ENCODE data around the gene PRKCE. TPM values are rescaled to one million over a fixed set of nuclear protein-coding genes. Genes with fewer than 3 reads are reported as not detected.

Gene PRKCE
- total and polyA plus RNA-seq, 2 of the 8 experiments (the other 6 are each of a cell fraction or from before 2014, with no cell fraction given), result 0.54 to 2.1 TPM

- H3K56ac ChIP-seq (replicated peaks; ENCODE audit: insufficient read length, low read depth, low read length), result no peak overlapping the region
- no peak overlapping the region for H3K4me2 ChIP-seq (ENCODE audit: insufficient read depth in 1 of 2, low read depth in 2 of 2, low read length in 2 of 2)
- H3K27ac ChIP-seq (ENCODE audit: low read depth, low read length), result no peak overlapping the region
- FAIRE-seq (no peak), DNase-seq (ENCODE audit: low read depth in 1 of 2, low spot score in 2 of 2) (no peak)
- H3K27me3 ChIP-seq (replicated peaks in 1 of 4; ENCODE audit: control insufficient read depth in 3 of 4, extremely low read depth in 1 of 4, insufficient read depth in 3 of 4, low read length in 3 of 4), result no peaks in the 10 kb centered on the region
- H4K20me1 ChIP-seq (replicated peaks in 1 of 2; ENCODE audit: control insufficient read depth in 1 of 2, insufficient read depth in 2 of 2, low read length in 2 of 2), result no peaks in the 10 kb centered on the region
- H2BK12ac ChIP-seq (ENCODE audit: low read depth, low read length), result no peak overlapping the region
- H3K14ac ChIP-seq (ENCODE audit: insufficient read length), result no peak overlapping the region
- peaks cover 0 to 5% (median 2%) of the 10 kb centered on the region in 4 experiments; a peak in 3 of 7 replicates for H3K4me1 ChIP-seq (replicated peaks in 1 of 4; ENCODE audit: control insufficient read depth in 3 of 4, insufficient read depth in 4 of 4, low read length in 3 of 4)
- no peak overlapping the region for H2BK5ac ChIP-seq (ENCODE audit: low read depth, low read length)
- no peak overlapping the region for H3K23ac ChIP-seq (ENCODE audit: insufficient read length)
- H2BK20ac ChIP-seq (ENCODE audit: low read length), result no peak overlapping the region
- no peak overlapping the region for H2BK15ac ChIP-seq (ENCODE audit: low read length)
- no peak overlapping the region for H4K91ac ChIP-seq (replicated peaks; ENCODE audit: insufficient read length, low read length)
- no peak overlapping the region for H3K9ac ChIP-seq (replicated peaks in 1 of 4; ENCODE audit: extremely low read depth in 1 of 4, low read depth in 3 of 4, low read length in 3 of 4)
- no peaks in the 10 kb centered on the region for H3K79me2 ChIP-seq (ENCODE audit: control insufficient read depth in 1 of 2, insufficient read depth in 2 of 2, low read length in 2 of 2)
- CTCF ChIA-PET (ENCODE audit: partially characterized antibody), result interaction anchor here (0.6 to 1.3 kb wide), 8 partner anchors 9 to 247 kb away, joined by 3 to 5 read pairs (median 4); no protein-coding TSS in a partner anchor
- H2BK120ac ChIP-seq (replicated peaks; ENCODE audit: low read depth, low read length), result no peak overlapping the region
- no peak overlapping the region for H4K8ac ChIP-seq (ENCODE audit: extremely low read depth, insufficient read depth, low read length)
- no peak overlapping the region for H2AFZ ChIP-seq (ENCODE audit: low read length)
- POLR2A ChIA-PET (ENCODE audit: partially characterized antibody), result no interaction called here
- H3K4ac ChIP-seq (replicated peaks; ENCODE audit: insufficient read length, low read depth, low read length), result no peak overlapping the region
- H3K79me1 ChIP-seq (ENCODE audit: low read depth, low read length), result no peaks in the 10 kb centered on the region
- no peak overlapping the region for H3K18ac ChIP-seq (ENCODE audit: extremely low read depth, low read length)
- TF ChIP-seq SP2 (IDR thresholded peaks at IDR 0.05; ENCODE audit: low read length) (no peak), HDAC2 (IDR thresholded peaks at IDR 0.05; ENCODE audit: borderline replicate concordance in 1 of 2, low read depth in 2 of 2, low read length in 2 of 2) (no peak), POU5F1 (IDR thresholded peaks at IDR 0.05; ENCODE audit: low read depth, low read length) (no peak), POLR2A (IDR thresholded peaks at IDR 0.05; ENCODE audit: control extremely low read depth in 1 of 2, low read depth in 2 of 2, low read length in 2 of 2) (no peak), SIN3A (conservative IDR thresholded peaks at IDR 0.05 in 1 of 2, IDR thresholded peaks at IDR 0.05 in 1 of 2; ENCODE audit: low read depth in 1 of 2, low read length in 2 of 2) (no peak), EP300 (IDR thresholded peaks at IDR 0.05; ENCODE audit: borderline replicate concordance in 1 of 2, low read depth in 2 of 2, low read length in 2 of 2) (no peak), RAD21 (IDR thresholded peaks at IDR 0.05 in 1 of 2, conservative IDR thresholded peaks at IDR 0.05 in 1 of 2; ENCODE audit: low read depth in 2 of 2, low read length in 2 of 2) (peak; percentile 35 to 48), TCF12 (IDR thresholded peaks at IDR 0.05; ENCODE audit: low read depth, low read length) (no peak)
- TF ChIP-seq, protein P1, sequence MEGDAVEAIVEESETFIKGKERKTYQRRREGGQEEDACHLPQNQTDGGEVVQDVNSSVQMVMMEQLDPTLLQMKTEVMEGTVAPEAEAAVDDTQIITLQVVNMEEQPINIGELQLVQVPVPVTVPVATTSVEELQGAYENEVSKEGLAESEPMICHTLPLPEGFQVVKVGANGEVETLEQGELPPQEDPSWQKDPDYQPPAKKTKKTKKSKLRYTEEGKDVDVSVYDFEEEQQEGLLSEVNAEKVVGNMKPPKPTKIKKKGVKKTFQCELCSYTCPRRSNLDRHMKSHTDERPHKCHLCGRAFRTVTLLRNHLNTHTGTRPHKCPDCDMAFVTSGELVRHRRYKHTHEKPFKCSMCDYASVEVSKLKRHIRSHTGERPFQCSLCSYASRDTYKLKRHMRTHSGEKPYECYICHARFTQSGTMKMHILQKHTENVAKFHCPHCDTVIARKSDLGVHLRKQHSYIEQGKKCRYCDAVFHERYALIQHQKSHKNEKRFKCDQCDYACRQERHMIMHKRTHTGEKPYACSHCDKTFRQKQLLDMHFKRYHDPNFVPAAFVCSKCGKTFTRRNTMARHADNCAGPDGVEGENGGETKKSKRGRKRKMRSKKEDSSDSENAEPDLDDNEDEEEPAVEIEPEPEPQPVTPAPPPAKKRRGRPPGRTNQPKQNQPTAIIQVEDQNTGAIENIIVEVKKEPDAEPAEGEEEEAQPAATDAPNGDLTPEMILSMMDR (IDR thresholded peaks at IDR 0.05; ENCODE audit: control extremely low read depth in 1 of 3, insufficient read depth in 1 of 3, low read depth in 1 of 3, low read length in 3 of 3), result peak; percentile 21 to 51 (median 36)
- no peak overlapping the region for H2AK5ac ChIP-seq (ENCODE audit: low read depth, low read length)
- no peaks in the 10 kb centered on the region for H3K23me2 ChIP-seq (ENCODE audit: low read depth, low read length)
- H3K4me3 ChIP-seq (ENCODE audit: extremely low read depth in 1 of 4, insufficient read depth in 2 of 4, low read depth in 3 of 4, low read length in 4 of 4), result no peak overlapping the region
- H3K9me3 ChIP-seq (ENCODE audit: insufficient read depth in 2 of 2, low read depth in 1 of 2, low read length in 1 of 2), result no peaks in the 10 kb centered on the region
- H4K5ac ChIP-seq (ENCODE audit: insufficient read length, low read depth, low read length), result no peak overlapping the region
- WGBS, 2 experiments (ENCODE audit: extremely low coverage in 1 of 2, insufficient coverage in 1 of 2, insufficient read length in 1 of 2, insufficient replicate concordance in 2 of 2, low coverage in 1 of 2, low lambda C conversion rate in 2 of 2, missing lambda C conversion rate in 1 of 2), result 25% methylated on average over 3 of the region's 3 CpGs; no CpG with 5 or more reads in 1 of the 2 experiments
- no peaks in the 10 kb centered on the region for H3K36me3 ChIP-seq (ENCODE audit: control insufficient read depth in 2 of 4, insufficient read depth in 4 of 4, low read length in 3 of 4)
Measured at GRCh38 chr2:46091004-46091403, 439.5 kb downstream of the PRKCE start.
